Karpas-422 (cell line): ENCODE data around the gene GADL1. TPM values are rescaled to one million over a fixed set of nuclear protein-coding genes. Genes with fewer than 3 reads are reported as not detected.

ENCODE experiments used
- DNase-seq: peaks from one replicate; pipeline ENCODE4 v3.0.0-alpha.2; 2015
- H2AFZ ChIP-seq: fragments of 200-600 bp; sonication (generic); 2 replicates; pipeline ENCODE4 v1.6.1; 2014; ENCODE audit warnings: antibody characterized with exemption, low read length, mixed read lengths
- H3K27ac ChIP-seq: fragments of 200-600 bp; sonication (generic); 2 replicates; pipeline ENCODE4 v1.5.1; 2014; ENCODE audit warnings: mild to moderate bottlenecking, low read length, moderate library complexity
- H3K27me3 ChIP-seq: fragments of 200-600 bp; sonication (generic); 2 replicates; pipeline ENCODE4 v1.6.1; 2014; ENCODE audit warnings: low read length, mixed read lengths
- H3K36me3 ChIP-seq: fragments of 200-600 bp; sonication (generic); 2 replicates; pipeline ENCODE4 v1.6.1; 2014; ENCODE audit warnings: low read length, mixed read lengths; ENCODE audit not compliant: insufficient read depth
- H3K4me1 ChIP-seq: fragments of 200-600 bp; sonication (generic); 2 replicates; pipeline ENCODE4 v1.6.1; 2014; ENCODE audit warnings: mild to moderate bottlenecking, low read length, mixed read lengths
- H3K4me2 ChIP-seq: fragments of 200-600 bp; sonication (generic); 2 replicates; pipeline ENCODE4 v1.6.1; 2014; ENCODE audit warnings: low read length, low read depth, mild to moderate bottlenecking; ENCODE audit not compliant: poor library complexity, severe bottlenecking
- H3K4me3 ChIP-seq: fragments of 200-600 bp; sonication (generic); 2 replicates; pipeline ENCODE4 v1.5.1; 2014; ENCODE audit warnings: mild to moderate bottlenecking, antibody characterized with exemption, low read length, mixed read lengths
- H3K79me2 ChIP-seq: fragments of 200-600 bp; sonication (generic); 2 replicates; pipeline ENCODE4 v1.6.1; 2014; ENCODE audit warnings: mild to moderate bottlenecking, low read length, mixed read lengths
- H3K9ac ChIP-seq: fragments of 200-600 bp; sonication (generic); 2 replicates; pipeline ENCODE4 v1.6.0; 2014; ENCODE audit warnings: low read length
- H3K9me2 ChIP-seq: fragments of 200-600 bp; sonication (generic), shearing (Covaris generic); replicated peaks from 2 replicates; pipeline ENCODE4 v1.6.0; 2014; ENCODE audit warnings: mild to moderate bottlenecking, low read length, moderate library complexity; ENCODE audit not compliant: insufficient read depth
- H3K9me3 ChIP-seq: fragments of 300-700, 200-600 bp; sonication (generic); 2 replicates; pipeline ENCODE4 v1.6.1; 2014; ENCODE audit warnings: low read length, mixed read lengths
- H4K20me1 ChIP-seq: fragments of 200-600 bp; sonication (generic); 2 replicates; pipeline ENCODE4 v1.6.1; 2014; ENCODE audit warnings: mild to moderate bottlenecking, antibody characterized with exemption, low read length, low read depth; ENCODE audit not compliant: insufficient read depth
- total RNA-seq: library from RNA; depleted of rRNA; stranded (reverse); fragments of >200 nt; shearing (Covaris generic); gene quantifications from 2 replicates; pipeline ENCODE4 v1.2.3, GENCODE V29; 2014; ENCODE audit warnings: low replicate concordance

The GADL1 gene
- total RNA-seq, 1 experiment from 2014 or later: not detected

- Histone ChIP-seq H4K20me1 (no peaks in the 10 kb centered on the region), H2AFZ (no peak overlapping the region), H3K4me1 (0 out of 2 replicates have a peak, but pooled peaks cover 4% of the 10 kb centered on the region), H3K27me3 (no peaks in the 10 kb centered on the region), H3K79me2 (no peaks in the 10 kb centered on the region), H3K27ac (no peak overlapping the region), H3K4me3 (no peak overlapping the region), H3K36me3 (no peaks in the 10 kb centered on the region), H3K9me2 (no peaks in the 10 kb centered on the region), H3K9ac (no peak overlapping the region), H3K4me2 (no peak overlapping the region), H3K9me3 (no peaks in the 10 kb centered on the region)
- DNase-seq: no peak
Measured at GRCh38 chr3:30696403-30696819, 198.1 kb downstream of the GADL1 start.

GRCh38 chr3:30695302-30696061 lies 199.0 kb downstream of the GADL1 start:
- H3K9me3 ChIP-seq: no peaks in the 10 kb centered on the region
- H3K4me2 ChIP-seq: no peak overlapping the region
- H3K4me1 ChIP-seq: 0 out of 2 replicates have a peak, but pooled peaks cover 4% of the 10 kb centered on the region
- no peak overlapping the region for H3K27ac ChIP-seq
- no peak overlapping the region for H3K9ac ChIP-seq
- no peaks in the 10 kb centered on the region for H3K27me3 ChIP-seq
- H2AFZ ChIP-seq: no peak overlapping the region
- no peak for DNase-seq
- no peaks in the 10 kb centered on the region for H3K36me3 ChIP-seq
- no peak overlapping the region for H3K4me3 ChIP-seq
- no peaks in the 10 kb centered on the region for H4K20me1 ChIP-seq
- no peaks in the 10 kb centered on the region for H3K79me2 ChIP-seq
- no peaks in the 10 kb centered on the region for H3K9me2 ChIP-seq

GRCh38 chr3:30694668-30695067 lies 199.8 kb downstream of the GADL1 start:
- no peak overlapping the region for H2AFZ ChIP-seq
- H3K79me2 ChIP-seq: no peaks in the 10 kb centered on the region
- no peak overlapping the region for H3K4me2 ChIP-seq
- H4K20me1 ChIP-seq: no peaks in the 10 kb centered on the region
- no peaks in the 10 kb centered on the region for H3K9me3 ChIP-seq
- H3K27me3 ChIP-seq: no peaks in the 10 kb centered on the region
- H3K36me3 ChIP-seq: no peaks in the 10 kb centered on the region
- no peak for DNase-seq
- no peak overlapping the region for H3K27ac ChIP-seq
- no peaks in the 10 kb centered on the region for H3K9me2 ChIP-seq
- 0 out of 2 replicates have a peak, but pooled peaks cover 4% of the 10 kb centered on the region for H3K4me1 ChIP-seq
- no peak overlapping the region for H3K9ac ChIP-seq
- H3K4me3 ChIP-seq: no peak overlapping the region

- Histone ChIP-seq H3K9me3 (no peaks in the 10 kb centered on the region), H3K9ac (no peak overlapping the region), H2AFZ (no peak overlapping the region), H3K4me2 (no peak overlapping the region), H3K4me3 (no peak overlapping the region), H3K4me1 (0 out of 2 replicates have a peak, but pooled peaks cover 4% of the 10 kb centered on the region), H3K9me2 (no peaks in the 10 kb centered on the region), H4K20me1 (no peaks in the 10 kb centered on the region), H3K36me3 (no peaks in the 10 kb centered on the region), H3K79me2 (no peaks in the 10 kb centered on the region), H3K27me3 (no peaks in the 10 kb centered on the region), H3K27ac (no peak overlapping the region)
- no peak for DNase-seq
Measured at GRCh38 chr3:30694148-30694547, 200.3 kb downstream of the GADL1 start.

GRCh38 chr3:30693470-30694120 lies 200.9 kb downstream of the GADL1 start:
- Histone ChIP-seq H3K27me3 (no peaks in the 10 kb centered on the region), H3K79me2 (no peaks in the 10 kb centered on the region), H3K27ac (no peak overlapping the region), H2AFZ (no peak overlapping the region), H3K9me2 (no peaks in the 10 kb centered on the region), H3K4me2 (no peak overlapping the region), H3K9me3 (no peaks in the 10 kb centered on the region), H3K36me3 (no peaks in the 10 kb centered on the region), H3K4me3 (no peak overlapping the region), H3K9ac (no peak overlapping the region), H3K4me1 (0 out of 2 replicates have a peak, but pooled peaks cover 4% of the 10 kb centered on the region), H4K20me1 (no peaks in the 10 kb centered on the region)
- peak; percentile 78 for DNase-seq

GRCh38 chr3:30692498-30693130 lies 201.8 kb downstream of the GADL1 start:
- H3K79me2 ChIP-seq: no peaks in the 10 kb centered on the region
- H4K20me1 ChIP-seq: no peaks in the 10 kb centered on the region
- no peak for DNase-seq
- no peaks in the 10 kb centered on the region for H3K27me3 ChIP-seq
- no peaks in the 10 kb centered on the region for H3K36me3 ChIP-seq
- no peak overlapping the region for H3K4me2 ChIP-seq
- no peak overlapping the region for H2AFZ ChIP-seq
- H3K9me2 ChIP-seq: no peaks in the 10 kb centered on the region
- H3K27ac ChIP-seq: no peak overlapping the region
- H3K9ac ChIP-seq: no peak overlapping the region
- no peaks in the 10 kb centered on the region for H3K9me3 ChIP-seq
- H3K4me3 ChIP-seq: no peak overlapping the region
- 0 out of 2 replicates have a peak, but pooled peaks cover 4% of the 10 kb centered on the region for H3K4me1 ChIP-seq

GRCh38 chr3:30691944-30692343 lies 202.5 kb downstream of the GADL1 start:
- Histone ChIP-seq H3K9me2 (no peaks in the 10 kb centered on the region), H3K79me2 (no peaks in the 10 kb centered on the region), H3K4me2 (no peak overlapping the region), H3K27me3 (no peaks in the 10 kb centered on the region), H2AFZ (no peak overlapping the region), H4K20me1 (no peaks in the 10 kb centered on the region), H3K27ac (no peak overlapping the region), H3K4me3 (no peak overlapping the region), H3K9ac (no peak overlapping the region), H3K9me3 (no peaks in the 10 kb centered on the region), H3K36me3 (no peaks in the 10 kb centered on the region), H3K4me1 (0 out of 2 replicates have a peak, but pooled peaks cover 3% of the 10 kb centered on the region)
- DNase-seq: no peak

- Histone ChIP-seq H3K4me2 (no peak overlapping the region), H4K20me1 (no peaks in the 10 kb centered on the region), H3K9me2 (no peaks in the 10 kb centered on the region), H3K79me2 (no peaks in the 10 kb centered on the region), H2AFZ (no peak overlapping the region), H3K36me3 (no peaks in the 10 kb centered on the region), H3K9me3 (no peaks in the 10 kb centered on the region), H3K9ac (no peak overlapping the region), H3K4me3 (no peak overlapping the region), H3K27me3 (no peaks in the 10 kb centered on the region), H3K27ac (no peak overlapping the region), H3K4me1 (no peaks in the 10 kb centered on the region)
- DNase-seq: no peak
Measured at GRCh38 chr3:30691249-30691880, 203.1 kb downstream of the GADL1 start.
